Astrocyte of the spinal cord (primary cell): ENCODE results near the gene ZNF365.

Experiments
- DNase-seq: peaks from one replicate; pipeline ENCODE4 v3.0.0; 2011; ENCODE audit warnings: low read depth, low spot score
- H3K4me3 ChIP-seq: 2 replicates; pipeline ENCODE4 v1.5.1; 2011; ENCODE audit warnings: low read depth, mild to moderate bottlenecking, low read length, moderate library complexity
- CTCF ChIP-seq: IDR thresholded peaks from 2 replicates; pipeline ENCODE4 v1.5.1; 2012; ENCODE audit warnings: low read depth, mild to moderate bottlenecking, low read length, inconsistent platforms
- in situ Hi-C: cut with HindIII; loops from 2 replicates; pipeline ENCODE4 v1.10.0; 2017; ENCODE audit warnings: low sequenced_read_pairs

ZNF365 gene

GRCh38 chr10:62382831-62383230 lies 8.7 kb downstream of the ZNF365 start:
- no peak for TF ChIP-seq CTCF
- H3K4me3 ChIP-seq, result no peak overlapping the region
- no peak for DNase-seq
- in situ Hi-C loops, result no loop called here

- in situ Hi-C loops, result no loop called here
- no peak for TF ChIP-seq CTCF
- no peak overlapping the region for H3K4me3 ChIP-seq
- DNase-seq, result peak; percentile 84
Measured at GRCh38 chr10:62384057-62384446, 9.9 kb downstream of the ZNF365 start.

GRCh38 chr10:62384447-62385081 lies 10.4 kb downstream of the ZNF365 start:
- no peak overlapping the region for H3K4me3 ChIP-seq
- TF ChIP-seq CTCF, result no peak
- in situ Hi-C loops, result no loop called here
- DNase-seq, result peak; percentile 19

- in situ Hi-C loops, result no loop called here
- DNase-seq, result no peak
- no peak for TF ChIP-seq CTCF
- H3K4me3 ChIP-seq, result no peak overlapping the region
Measured at GRCh38 chr10:62386356-62387320, 12.5 kb downstream of the ZNF365 start.

- in situ Hi-C loops, result no loop called here
- no peak for TF ChIP-seq CTCF
- no peak overlapping the region for H3K4me3 ChIP-seq
- DNase-seq, result no peak
Measured at GRCh38 chr10:62388328-62388727, 14.2 kb downstream of the ZNF365 start.

- DNase-seq, result peak; percentile 32
- no peak for TF ChIP-seq CTCF
- in situ Hi-C loops, result no loop called here
- H3K4me3 ChIP-seq, result no peak overlapping the region
Measured at GRCh38 chr10:62390497-62391176, 16.5 kb downstream of the ZNF365 start.
